HepG2 (cell line): ENCODE measurements around the gene LRPPRC. TPM values are rescaled to one million over a fixed set of nuclear protein-coding genes. Genes with fewer than 3 reads are reported as not detected.

Experiments
- ATF1 ChIP-seq: IDR thresholded peaks from 2 replicates; pipeline ENCODE4 v1.6.1; 2016; ENCODE audit warnings: mild to moderate bottlenecking, control low read depth
- ATF7-NPFF ChIP-seq: sonication (generic); formaldehyde crosslinking; IDR thresholded peaks from 2 replicates; pipeline ENCODE4 v1.8.1; 2023; ENCODE audit warnings: mild to moderate bottlenecking, low read depth, missing genetic modification reagents, moderate library complexity
- BATF2 ChIP-seq: sonication (generic); formaldehyde crosslinking; IDR thresholded peaks from 2 replicates; pipeline ENCODE4 v1.8.0; 2022; ENCODE audit warnings: mild to moderate bottlenecking, missing genetic modification reagents, moderate library complexity
- FOXK1 ChIP-seq: sonication (generic); formaldehyde crosslinking; IDR thresholded peaks from 2 replicates; pipeline ENCODE4 v1.4.0; 2020; ENCODE audit warnings: low read depth, missing genetic modification reagents, borderline replicate concordance
- GATAD2A ChIP-seq: IDR thresholded peaks from 2 replicates; pipeline ENCODE4 v1.6.1; 2016
- HBP1 ChIP-seq: IDR thresholded peaks from 2 replicates; pipeline ENCODE4 v1.6.1; 2016; ENCODE audit warnings: low read depth, control low read depth
- HDAC6 ChIP-seq: fragments of 200-600 bp; sonication (generic); IDR thresholded peaks from 2 replicates; pipeline ENCODE4 v1.7.0; 2017; ENCODE audit warnings: mild to moderate bottlenecking, antibody characterized with exemption, low read length, low read depth
- LBX2 ChIP-seq: sonication (generic); formaldehyde crosslinking; IDR thresholded peaks from 2 replicates; pipeline ENCODE4 v1.5.0; 2020; ENCODE audit warnings: missing genetic modification reagents, mild to moderate bottlenecking, borderline replicate concordance
- NCOA5 ChIP-seq: sonication (generic); formaldehyde crosslinking; IDR thresholded peaks from 2 replicates; pipeline ENCODE4 v1.4.0; 2020; ENCODE audit warnings: missing genetic modification reagents
- ZFP36L1 ChIP-seq: sonication (generic); formaldehyde crosslinking; IDR thresholded peaks from 2 replicates; pipeline ENCODE4 v1.8.0; 2022; ENCODE audit warnings: mild to moderate bottlenecking, missing genetic modification reagents, moderate library complexity
- ZNF225 ChIP-seq: sonication (generic); formaldehyde crosslinking; IDR thresholded peaks from 2 replicates; pipeline ENCODE4 v1.4.0; 2020; ENCODE audit warnings: mild to moderate bottlenecking, missing genetic modification reagents
- ZNF660 ChIP-seq: sonication (generic); formaldehyde crosslinking; IDR thresholded peaks from 2 replicates; pipeline ENCODE4 v1.5.1; 2020; ENCODE audit warnings: mild to moderate bottlenecking, low read depth, missing genetic modification reagents, borderline replicate concordance
- ZNF737 ChIP-seq: sonication (generic); formaldehyde crosslinking; IDR thresholded peaks from 2 replicates; pipeline ENCODE4 v1.5.0; 2020; ENCODE audit warnings: missing genetic modification reagents, mild to moderate bottlenecking, borderline replicate concordance
- ZNF768 ChIP-seq: sonication (generic); formaldehyde crosslinking; IDR thresholded peaks from 2 replicates; pipeline ENCODE4 v1.4.0; 2020; ENCODE audit warnings: missing genetic modification reagents
- ZSCAN30 ChIP-seq: sonication (generic); formaldehyde crosslinking; IDR thresholded peaks from 2 replicates; pipeline ENCODE4 v1.5.0; 2020; ENCODE audit warnings: mild to moderate bottlenecking, missing genetic modification reagents
- polyA plus RNA-seq, 8 experiments: library from polyadenylated mRNA; depleted of rRNA in 3 of 8; stranded (reverse) in 7 of 8; unstranded in 1 of 8; fragments of >200 nt; fragmentation: Illumina TruSeq in 4 of 8; extraction: Trizol in 4 of 8; gene quantifications; 2 replicates each; pipeline versions ENCODE4 v1.2.1 to v1.2.3, GENCODE V29; 2011 to 2016; ENCODE audit warnings: low read depth in 4 of 8, missing spikeins in 1 of 8, mixed read lengths in 1 of 8; ENCODE audit not compliant: insufficient read depth in 1 of 8
- total RNA-seq, 5 experiments: library from RNA; depleted of rRNA; stranded (reverse); fragments of >200 nt; fragmentation: Illumina TruSeq; extraction: Trizol; gene quantifications; 2 replicates each; pipeline ENCODE4 v1.2.3, GENCODE V29; 2016; ENCODE audit warnings: low read depth in 1 of 5
- TF ChIP-seq, protein P1 (sequence below): sonication (generic); formaldehyde crosslinking; IDR thresholded peaks from 2 replicates; pipeline ENCODE4 v1.8.1; 2023; ENCODE audit warnings: mild to moderate bottlenecking, missing genetic modification reagents
- TF ChIP-seq, protein P2 (sequence below): sonication (generic); formaldehyde crosslinking; IDR thresholded peaks from 2 replicates; pipeline ENCODE4 v1.8.0; 2022; ENCODE audit warnings: missing genetic modification reagents, mild to moderate bottlenecking, moderate library complexity, borderline replicate concordance
- TF ChIP-seq, protein P3 (sequence below): sonication (generic); formaldehyde crosslinking; IDR thresholded peaks from 2 replicates; pipeline ENCODE4 v1.4.0; 2020; ENCODE audit warnings: missing genetic modification reagents
- TF ChIP-seq, protein P4 (sequence below): sonication (generic); formaldehyde crosslinking; IDR thresholded peaks from 2 replicates; pipeline ENCODE4 v1.4.0; 2020; ENCODE audit warnings: mild to moderate bottlenecking, missing genetic modification reagents, borderline replicate concordance

The LRPPRC gene
- total and polyA plus RNA-seq, 2 of the 13 experiments (the other 11 are each of a cell fraction or from before 2014, with no cell fraction given), result 117 to 167 TPM

DNA sequence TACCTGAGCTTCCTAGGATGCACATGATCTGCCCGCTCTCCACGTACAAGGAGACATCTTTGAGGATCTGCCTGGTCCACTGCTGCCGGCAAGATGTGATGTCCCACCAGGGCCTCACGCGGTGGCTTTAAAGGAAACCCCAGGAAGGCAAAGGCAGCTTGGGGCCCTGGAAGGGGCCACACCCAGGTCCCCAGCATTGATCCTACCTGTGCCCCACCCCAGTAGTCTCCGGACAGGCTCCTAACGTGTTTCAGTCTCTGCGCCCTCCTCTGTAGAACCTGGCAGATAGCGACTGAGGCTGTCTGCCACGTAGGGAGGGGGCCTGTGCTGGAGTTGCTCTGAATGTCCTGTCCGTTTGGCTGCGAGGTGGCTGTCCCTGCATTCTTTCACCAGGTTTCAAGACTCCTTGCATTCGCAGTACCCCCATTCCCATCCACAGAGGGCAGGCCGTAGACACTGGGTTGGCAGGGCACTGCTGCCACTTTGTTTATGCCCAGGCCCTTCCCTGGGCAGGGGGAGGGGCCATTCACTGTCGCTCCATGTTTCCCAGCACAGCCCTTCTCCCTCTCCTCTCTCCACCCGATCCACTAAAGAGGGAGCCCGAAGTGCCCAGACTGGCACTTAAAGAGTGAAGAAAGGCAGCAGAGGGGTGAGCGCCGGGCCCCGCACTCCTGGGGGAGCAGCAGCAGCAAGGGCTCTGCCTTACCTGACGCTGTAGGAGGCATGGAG, 157.8 kb downstream of the LRPPRC start (continued):
- TF ChIP-seq, protein P1, sequence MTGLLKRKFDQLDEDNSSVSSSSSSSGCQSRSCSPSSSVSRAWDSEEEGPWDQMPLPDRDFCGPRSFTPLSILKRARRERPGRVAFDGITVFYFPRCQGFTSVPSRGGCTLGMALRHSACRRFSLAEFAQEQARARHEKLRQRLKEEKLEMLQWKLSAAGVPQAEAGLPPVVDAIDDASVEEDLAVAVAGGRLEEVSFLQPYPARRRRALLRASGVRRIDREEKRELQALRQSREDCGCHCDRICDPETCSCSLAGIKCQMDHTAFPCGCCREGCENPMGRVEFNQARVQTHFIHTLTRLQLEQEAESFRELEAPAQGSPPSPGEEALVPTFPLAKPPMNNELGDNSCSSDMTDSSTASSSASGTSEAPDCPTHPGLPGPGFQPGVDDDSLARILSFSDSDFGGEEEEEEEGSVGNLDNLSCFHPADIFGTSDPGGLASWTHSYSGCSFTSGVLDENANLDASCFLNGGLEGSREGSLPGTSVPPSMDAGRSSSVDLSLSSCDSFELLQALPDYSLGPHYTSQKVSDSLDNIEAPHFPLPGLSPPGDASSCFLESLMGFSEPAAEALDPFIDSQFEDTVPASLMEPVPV (CRISPR knock-in tag), result no peak
- TF ChIP-seq ZSCAN30 (CRISPR knock-in tag), result 0 out of 2 replicates have a peak, but pooled peaks have one; percentile 3
- no peak for TF ChIP-seq ATF7-NPFF (CRISPR knock-in tag)
- TF ChIP-seq, protein P2, sequence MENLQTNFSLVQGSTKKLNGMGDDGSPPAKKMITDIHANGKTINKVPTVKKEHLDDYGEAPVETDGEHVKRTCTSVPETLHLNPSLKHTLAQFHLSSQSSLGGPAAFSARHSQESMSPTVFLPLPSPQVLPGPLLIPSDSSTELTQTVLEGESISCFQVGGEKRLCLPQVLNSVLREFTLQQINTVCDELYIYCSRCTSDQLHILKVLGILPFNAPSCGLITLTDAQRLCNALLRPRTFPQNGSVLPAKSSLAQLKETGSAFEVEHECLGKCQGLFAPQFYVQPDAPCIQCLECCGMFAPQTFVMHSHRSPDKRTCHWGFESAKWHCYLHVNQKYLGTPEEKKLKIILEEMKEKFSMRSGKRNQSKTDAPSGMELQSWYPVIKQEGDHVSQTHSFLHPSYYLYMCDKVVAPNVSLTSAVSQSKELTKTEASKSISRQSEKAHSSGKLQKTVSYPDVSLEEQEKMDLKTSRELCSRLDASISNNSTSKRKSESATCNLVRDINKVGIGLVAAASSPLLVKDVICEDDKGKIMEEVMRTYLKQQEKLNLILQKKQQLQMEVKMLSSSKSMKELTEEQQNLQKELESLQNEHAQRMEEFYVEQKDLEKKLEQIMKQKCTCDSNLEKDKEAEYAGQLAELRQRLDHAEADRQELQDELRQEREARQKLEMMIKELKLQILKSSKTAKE (CRISPR knock-in tag), result no peak
- TF ChIP-seq, protein P3, sequence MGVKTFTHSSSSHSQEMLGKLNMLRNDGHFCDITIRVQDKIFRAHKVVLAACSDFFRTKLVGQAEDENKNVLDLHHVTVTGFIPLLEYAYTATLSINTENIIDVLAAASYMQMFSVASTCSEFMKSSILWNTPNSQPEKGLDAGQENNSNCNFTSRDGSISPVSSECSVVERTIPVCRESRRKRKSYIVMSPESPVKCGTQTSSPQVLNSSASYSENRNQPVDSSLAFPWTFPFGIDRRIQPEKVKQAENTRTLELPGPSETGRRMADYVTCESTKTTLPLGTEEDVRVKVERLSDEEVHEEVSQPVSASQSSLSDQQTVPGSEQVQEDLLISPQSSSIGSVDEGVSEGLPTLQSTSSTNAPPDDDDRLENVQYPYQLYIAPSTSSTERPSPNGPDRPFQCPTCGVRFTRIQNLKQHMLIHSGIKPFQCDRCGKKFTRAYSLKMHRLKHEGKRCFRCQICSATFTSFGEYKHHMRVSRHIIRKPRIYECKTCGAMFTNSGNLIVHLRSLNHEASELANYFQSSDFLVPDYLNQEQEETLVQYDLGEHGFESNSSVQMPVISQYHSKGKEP (CRISPR knock-in tag), result no peak
- TF ChIP-seq, protein P4, sequence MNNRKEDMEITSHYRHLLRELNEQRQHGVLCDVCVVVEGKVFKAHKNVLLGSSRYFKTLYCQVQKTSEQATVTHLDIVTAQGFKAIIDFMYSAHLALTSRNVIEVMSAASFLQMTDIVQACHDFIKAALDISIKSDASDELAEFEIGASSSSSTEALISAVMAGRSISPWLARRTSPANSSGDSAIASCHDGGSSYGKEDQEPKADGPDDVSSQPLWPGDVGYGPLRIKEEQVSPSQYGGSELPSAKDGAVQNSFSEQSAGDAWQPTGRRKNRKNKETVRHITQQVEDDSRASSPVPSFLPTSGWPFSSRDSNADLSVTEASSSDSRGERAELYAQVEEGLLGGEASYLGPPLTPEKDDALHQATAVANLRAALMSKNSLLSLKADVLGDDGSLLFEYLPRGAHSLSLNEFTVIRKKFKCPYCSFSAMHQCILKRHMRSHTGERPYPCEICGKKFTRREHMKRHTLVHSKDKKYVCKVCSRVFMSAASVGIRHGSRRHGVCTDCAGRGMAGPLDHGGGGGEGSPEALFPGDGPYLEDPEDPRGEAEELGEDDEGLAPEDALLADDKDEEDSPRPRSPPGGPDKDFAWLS (CRISPR knock-in tag), result no peak
- no peak for TF ChIP-seq ZNF660 (CRISPR knock-in tag)
- no peak for TF ChIP-seq FOXK1
- TF ChIP-seq LBX2 (CRISPR knock-in tag), result no peak
- no peak for TF ChIP-seq ATF1 (CRISPR knock-in tag)
- TF ChIP-seq HBP1 (CRISPR knock-in tag), result no peak
- TF ChIP-seq NCOA5 (CRISPR knock-in tag), result no peak
- no peak for TF ChIP-seq HDAC6
- 0 out of 2 replicates have a peak, but pooled peaks have one; percentile 60 for TF ChIP-seq ZNF225
- TF ChIP-seq BATF2 (CRISPR knock-in tag), result no peak
- peak; percentile 78; the same call in 1 of the 2 replicates for TF ChIP-seq ZFP36L1
- TF ChIP-seq GATAD2A (CRISPR knock-in tag), result no peak
- no peak for TF ChIP-seq ZNF768 (CRISPR knock-in tag)
- no peak for TF ChIP-seq ZNF737 (CRISPR knock-in tag)
